ENCODE measurements around the gene PLAU.
"Not testable (repeated sequence)": the region's sequence is repeated elsewhere in the genome, so short reads cannot be mapped to it uniquely, and the experiment has no call there.

PLAU gene

DNA sequence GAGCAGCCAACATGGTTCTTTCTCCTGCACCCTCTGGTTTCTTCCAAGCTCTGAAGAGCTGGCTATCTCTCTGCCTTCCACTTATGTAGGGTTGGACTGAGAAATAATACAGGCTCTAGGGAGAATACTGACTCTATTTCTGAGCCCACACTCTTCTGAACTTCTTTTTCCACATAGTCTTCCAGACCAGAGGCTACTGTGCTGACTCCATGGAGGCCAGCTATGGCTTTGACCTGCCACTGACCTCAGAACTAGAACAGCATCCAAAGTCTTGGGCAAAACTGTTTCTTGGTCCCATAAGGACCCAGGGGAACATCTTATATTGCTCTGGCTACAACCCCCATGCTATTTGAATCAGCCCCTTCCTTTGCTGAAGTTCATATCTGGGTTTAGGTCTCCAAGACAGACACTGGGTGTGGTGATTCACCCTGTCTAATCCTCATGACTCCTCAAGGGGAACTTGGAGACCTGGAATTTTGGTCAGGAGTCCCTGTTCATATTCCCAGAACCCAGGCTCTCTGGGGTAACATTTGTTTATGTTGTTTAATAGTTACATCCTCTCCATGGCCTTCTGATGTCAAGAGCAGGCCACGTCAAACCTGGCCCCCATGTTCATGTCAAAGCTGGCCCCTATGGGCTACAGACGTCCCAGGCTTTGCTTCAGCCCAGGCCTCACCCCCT, 12.1 kb upstream of the PLAU start:
- no peak for DNase-seq (ENCODE audit: low spot score)

DNA sequence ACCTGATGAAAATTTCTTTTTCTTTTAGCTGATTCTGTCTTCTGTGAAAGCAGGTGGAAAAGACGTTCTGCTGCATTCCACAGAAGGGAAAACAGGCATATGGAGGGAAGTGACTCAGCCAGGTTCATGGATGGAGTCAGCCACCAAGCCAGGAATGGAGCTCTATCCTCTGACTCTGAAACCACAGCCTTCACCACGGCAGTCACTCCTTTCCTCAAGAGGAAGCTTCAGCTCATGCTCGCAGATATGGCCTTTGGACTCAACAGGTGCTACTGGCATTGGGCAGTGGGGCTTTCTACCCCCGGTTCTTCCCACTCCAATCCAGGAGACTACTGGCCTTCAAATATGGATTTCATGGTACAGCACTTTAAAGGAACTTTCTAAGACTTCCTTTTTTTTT, 11.5 kb upstream of the PLAU start:
- DNase-seq (ENCODE audit: low spot score) = peak; percentile 78

DNA sequence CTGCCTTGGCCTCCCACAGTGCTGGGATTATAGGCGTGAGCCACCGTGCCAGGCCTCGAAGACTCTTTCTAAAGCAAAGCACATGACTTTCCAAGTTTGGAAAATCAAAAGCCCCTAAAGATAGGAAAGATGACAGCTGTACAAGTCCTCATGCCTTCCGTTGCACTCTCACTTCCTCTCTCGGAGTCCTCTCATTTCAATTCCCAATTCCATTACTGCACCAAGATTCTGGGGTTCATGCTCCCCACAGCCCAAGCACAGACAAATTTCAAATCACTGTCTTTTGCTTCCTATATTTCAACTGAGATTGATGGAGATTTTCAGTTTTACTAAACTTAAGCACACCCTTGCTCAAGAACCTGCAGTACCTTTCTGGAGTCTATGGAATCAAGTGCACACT, 10.9 kb upstream of the PLAU start:
- no peak for DNase-seq (ENCODE audit: low spot score)

DNA sequence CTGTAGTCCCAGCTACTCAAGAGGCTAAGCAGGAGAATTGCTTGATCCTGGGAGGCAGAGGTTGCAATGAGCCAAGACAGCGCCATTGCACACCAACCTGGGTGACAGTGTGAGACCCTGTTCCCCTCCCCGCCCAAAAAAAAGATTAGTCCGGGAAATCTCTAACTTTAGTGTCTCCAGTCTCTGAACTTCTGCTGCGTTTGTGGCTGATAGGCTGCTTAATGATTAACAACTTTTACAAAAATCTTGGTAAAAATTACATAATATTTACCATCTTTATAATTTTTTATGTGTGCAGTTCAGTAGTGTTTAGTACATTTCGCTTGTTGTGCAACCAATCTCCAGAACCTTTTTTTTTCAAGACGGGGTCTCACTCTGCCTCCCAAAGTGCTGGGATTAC, 9.7 kb upstream of the PLAU start:
- DNase-seq (ENCODE audit: low spot score) = no peak

DNA sequence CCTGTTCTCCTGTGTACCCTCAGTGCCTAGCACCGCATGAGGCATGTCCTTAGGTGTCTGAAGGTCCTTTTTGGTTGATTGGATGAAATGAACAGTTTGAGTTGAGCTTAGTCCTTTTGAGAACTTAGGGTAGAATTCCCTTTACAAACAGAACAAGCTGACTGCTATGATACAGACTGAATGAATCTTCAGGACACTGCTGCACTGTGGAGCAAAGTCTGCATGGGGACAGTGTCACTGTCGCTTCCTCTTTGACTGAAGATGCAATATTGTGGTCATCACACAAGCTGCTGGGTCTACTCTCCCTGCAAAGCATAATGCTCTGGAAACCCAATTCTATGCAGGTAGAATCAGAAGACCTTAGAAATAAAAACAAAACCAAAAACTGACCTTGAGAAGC, 8.6 kb upstream of the PLAU start:
- no peak for DNase-seq (ENCODE audit: low spot score)

DNA sequence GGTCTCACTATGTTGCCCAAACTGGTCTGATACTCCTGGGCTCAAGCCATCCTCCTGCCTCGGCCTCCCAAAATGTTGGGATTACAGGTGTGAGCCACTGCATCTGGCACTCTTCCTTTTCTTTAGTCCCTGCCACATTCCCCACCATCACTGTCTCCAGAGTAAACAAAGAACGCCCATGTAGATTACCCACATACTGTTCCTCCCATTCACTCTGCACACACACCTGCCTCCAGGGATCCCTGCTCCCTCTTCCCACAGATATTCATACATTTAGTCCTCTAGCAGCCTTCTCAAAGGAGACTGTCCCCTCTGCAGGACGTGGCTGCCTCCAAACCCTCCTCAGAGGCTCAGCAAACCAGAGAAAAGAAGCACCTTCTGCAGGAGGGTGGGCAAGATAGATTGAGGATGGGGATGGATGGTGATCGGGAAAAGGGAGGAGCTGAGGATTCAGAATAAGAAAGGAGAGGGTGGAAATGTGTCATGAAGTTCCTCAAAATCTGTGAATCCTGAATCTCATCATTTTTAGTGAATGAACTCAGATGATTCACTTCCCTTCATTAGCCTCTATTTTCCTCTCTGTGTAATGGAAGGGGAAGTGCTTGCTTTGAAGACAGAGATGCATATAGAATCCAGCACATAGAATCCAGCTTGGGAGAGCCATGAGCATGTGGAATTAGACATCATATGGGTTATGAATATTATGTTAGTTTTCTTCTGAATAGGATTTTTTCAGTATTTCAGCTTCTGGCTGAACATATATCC, 5.5 kb upstream of the PLAU start:
- DNase-seq (ENCODE audit: low spot score) = no peak

DNA sequence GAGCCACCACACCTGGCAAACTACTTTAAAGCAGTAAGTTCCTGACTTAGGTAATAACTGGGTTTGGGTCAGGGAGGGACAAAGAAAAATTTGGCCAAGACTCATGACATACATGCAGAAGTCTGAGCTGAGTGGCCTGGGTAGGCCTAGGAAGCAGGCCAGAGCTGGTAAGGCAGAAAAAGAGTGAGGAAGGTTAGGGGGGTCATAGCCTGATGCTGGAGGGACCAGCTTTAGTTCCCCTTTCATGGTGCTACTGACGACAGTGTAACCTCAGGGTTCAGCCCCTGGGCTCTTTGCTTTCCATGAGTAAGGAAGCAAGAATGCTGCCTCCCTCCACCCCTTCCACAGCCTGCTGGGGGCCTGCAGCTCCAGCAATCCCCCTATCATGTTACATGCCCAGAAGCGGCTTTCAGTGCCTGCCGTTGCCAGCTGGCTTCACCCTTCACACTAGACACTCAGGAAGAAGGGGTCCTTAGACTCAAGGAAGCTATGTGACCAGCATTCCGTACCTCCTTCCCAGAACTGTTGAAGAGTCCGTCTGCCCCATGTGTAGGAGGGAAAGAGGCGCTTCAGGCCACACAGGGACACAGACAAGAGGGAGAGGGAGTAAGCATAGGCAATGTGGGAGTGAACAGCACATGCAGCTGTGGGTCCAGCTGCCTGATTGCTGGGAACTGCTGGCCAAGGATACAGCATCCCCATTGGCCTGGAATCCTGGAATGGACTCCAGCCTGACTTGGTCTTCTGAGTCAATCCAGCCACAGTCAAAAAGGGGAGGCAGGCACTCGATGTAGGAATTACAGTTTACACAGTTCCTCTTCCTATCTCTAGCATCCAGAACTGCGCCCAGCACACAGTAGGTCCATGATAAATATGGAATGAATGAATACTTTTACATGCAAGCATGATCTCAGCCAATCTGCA, 4.1 kb upstream of the PLAU start:
- peak; percentile 90 for DNase-seq (ENCODE audit: low spot score)

DNA sequence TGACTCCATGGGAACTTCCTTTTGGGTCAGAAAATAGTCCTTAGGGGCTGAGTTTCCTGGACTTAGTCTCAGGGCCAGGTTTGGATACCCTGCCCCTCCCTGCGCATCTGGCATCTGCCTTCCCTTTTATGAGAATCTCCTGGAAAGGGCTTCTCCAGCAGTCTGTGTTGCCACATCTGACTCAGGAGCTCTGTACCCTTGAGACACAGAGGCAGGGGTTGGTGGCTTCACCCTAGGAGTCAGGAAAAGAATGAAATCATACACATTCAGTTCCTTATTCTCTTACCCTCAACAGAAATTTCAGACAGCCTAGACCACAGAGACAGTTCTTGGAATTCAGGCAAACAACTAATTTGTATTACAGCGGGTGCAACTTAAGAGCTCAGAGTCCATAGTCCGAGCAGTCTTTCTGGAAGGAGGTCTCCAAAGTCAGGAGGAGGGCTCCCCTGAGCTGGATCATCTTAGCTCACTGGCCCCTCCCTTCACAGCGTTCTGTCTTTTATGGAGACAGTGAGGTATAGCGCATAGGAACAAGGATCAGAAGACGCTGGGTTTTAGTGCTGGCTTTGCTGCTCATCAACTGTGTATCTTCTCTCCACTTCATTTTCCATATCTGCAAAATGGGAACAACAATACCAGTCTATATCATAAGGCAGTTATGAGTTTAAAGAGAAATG, 3.0 kb upstream of the PLAU start:
- peak; percentile 61 for DNase-seq (ENCODE audit: low spot score)

DNA sequence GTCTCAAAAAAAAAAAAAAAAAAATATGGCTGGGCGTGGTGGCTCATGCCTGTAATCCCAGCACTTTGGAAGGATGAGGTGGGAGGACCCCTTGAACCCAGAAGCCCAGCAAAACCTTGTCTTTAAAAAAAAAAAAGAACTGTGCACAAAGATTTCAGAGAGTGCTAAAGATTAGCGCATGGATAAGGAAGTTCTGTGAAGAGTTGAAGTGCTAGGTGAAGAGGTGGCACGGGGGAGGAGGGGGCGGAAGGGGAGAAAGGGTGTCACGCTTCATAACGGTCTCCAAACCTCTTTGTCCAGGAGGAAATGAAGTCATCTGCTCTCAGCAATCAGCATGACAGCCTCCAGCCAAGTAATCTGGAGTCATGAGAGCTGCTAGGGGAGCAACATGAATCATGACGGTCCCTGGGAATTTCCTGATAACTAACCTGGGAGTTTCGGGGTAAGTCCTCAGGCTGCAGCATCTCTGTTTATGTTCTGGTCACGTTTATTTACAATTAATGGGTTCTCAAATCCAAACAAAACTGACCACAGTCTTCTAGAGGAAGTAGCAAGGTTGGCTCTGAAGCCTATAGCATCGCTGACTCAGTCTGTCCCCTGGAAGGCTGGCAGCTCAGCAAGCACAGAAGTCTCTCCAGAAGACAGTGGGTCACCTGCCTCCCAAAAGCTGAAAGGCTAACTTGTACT, 1.9 kb upstream of the PLAU start:
- DNase-seq (ENCODE audit: low spot score) = peak; percentile 73

DNA sequence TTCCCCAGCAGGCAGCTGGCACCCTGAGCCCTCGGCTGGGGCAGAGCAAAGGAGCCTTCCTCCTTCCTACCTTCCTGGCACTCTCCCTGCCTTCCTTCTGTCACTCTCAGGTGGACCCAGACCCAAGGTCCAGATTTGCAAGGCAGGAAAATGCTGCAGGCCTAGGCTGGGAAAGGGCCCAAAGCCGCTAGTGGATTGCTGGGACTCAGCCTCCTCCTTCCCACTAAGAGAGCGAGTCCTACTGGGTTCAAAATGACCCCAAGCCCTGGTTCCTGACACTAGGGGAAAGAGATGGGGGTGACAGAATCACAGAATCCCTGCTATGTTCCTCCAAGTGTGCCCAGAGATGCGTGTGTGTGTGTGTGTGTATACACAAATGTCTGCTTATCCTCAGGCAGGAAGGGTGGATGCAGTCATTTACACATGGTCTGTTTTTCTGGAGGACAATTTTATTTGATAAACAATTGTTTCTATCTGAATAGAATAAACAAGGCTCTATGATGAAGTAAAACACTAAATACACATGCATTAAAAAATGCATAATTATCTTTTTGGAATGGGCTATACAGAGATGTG, 1.3 kb upstream of the PLAU start:
- no peak for DNase-seq (ENCODE audit: low spot score)

DNA sequence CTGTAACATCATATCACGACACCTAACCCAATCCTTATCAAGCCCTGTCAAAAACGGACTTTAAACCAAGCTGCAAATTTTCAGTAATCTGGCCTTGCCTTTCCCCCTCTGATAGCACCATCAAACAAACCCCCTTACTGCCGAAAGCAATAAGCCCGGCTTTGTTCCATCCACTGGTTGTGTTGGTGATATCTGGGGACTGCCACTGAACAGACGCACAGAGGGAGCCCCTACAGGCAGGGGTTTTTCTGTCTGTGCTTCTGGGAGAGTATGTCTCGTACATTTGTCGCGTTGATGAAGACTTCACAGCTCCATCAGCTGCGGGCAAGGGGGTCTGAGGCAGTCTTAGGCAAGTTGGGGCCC, 550 bp upstream of the PLAU start:
- DNase-seq (ENCODE audit: low spot score) = no peak

DNA sequence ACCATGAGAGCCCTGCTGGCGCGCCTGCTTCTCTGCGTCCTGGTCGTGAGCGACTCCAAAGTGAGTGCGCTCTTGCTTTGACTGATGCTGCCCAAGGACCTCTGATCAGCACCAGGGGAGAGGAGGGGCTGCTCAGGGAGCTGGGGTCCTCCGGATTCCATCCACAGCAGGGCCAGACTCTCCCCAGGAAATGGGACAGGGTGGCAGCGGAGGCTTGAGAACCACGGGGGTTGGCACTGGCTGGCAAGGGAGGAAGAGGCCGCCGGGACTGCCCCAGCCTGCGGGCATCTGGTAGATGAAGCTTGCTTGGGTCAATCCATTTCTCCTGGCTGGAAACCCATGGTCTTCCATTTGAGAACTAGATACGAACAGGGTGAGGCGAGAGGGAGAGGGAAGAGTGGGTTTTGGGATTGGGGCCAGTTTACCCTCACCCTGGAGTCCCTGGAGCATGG, 647 bp downstream of the PLAU start:
- DNase-seq (ENCODE audit: low spot score) = no peak

DNA sequence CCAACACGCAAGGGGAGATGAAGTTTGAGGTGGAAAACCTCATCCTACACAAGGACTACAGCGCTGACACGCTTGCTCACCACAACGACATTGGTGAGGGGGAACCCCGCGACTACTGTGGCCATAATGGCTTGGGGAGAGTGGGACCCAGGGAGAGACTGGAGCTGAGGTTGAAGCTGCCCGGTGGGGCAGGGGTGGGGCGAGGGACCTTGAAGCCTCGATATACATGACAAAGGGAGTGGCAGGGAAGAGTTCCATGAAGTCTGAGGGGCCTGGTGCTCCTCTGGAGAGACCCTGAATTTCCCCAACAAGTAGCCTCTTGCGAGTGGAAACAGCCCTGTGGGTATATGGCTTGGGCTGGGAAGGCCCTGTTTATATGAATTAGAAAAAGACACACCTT, 3.1 kb downstream of the PLAU start:
- DNase-seq (ENCODE audit: low spot score) = no peak

DNA sequence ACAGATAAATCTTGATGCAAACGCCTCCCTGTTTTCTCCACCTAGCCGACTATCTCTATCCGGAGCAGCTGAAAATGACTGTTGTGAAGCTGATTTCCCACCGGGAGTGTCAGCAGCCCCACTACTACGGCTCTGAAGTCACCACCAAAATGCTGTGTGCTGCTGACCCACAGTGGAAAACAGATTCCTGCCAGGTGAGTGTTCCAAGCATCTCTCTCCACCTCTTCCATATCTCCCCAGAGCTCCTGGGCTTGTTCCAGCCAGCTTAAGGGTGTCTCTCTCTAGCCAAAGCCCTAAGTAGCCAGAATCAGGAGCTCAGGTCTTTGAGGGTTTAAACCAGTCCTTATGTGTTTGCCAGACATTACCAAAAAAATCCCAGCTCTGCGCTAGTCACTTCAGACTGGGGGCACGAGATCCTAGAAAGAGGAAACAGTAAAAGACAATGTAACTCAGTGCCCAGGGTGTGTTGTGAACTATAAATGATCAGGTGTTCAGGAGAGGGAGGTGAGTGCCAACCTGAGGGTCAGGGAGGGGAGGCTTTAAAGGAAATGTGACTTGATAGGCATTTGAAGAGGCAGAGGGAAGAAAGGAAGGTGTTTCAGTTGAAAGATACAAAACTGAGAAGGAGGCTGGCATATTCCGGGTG, 4.4 kb downstream of the PLAU start:
- no peak for DNase-seq (ENCODE audit: low spot score)

DNA sequence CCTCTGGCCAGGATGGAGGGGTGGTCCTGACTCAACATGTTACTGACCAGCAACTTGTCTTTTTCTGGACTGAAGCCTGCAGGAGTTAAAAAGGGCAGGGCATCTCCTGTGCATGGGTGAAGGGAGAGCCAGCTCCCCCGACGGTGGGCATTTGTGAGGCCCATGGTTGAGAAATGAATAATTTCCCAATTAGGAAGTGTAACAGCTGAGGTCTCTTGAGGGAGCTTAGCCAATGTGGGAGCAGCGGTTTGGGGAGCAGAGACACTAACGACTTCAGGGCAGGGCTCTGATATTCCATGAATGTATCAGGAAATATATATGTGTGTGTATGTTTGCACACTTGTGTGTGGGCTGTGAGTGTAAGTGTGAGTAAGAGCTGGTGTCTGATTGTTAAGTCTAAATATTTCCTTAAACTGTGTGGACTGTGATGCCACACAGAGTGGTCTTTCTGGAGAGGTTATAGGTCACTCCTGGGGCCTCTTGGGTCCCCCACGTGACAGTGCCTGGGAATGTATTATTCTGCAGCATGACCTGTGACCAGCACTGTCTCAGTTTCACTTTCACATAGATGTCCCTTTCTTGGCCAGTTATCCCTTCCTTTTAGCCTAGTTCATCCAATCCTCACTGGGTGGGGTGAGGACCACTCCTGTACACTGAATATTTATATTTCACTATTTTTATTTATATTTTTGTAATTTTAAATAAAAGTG, 6.0 kb downstream of the PLAU start:
- DNase-seq (ENCODE audit: low spot score) = no peak

DNA sequence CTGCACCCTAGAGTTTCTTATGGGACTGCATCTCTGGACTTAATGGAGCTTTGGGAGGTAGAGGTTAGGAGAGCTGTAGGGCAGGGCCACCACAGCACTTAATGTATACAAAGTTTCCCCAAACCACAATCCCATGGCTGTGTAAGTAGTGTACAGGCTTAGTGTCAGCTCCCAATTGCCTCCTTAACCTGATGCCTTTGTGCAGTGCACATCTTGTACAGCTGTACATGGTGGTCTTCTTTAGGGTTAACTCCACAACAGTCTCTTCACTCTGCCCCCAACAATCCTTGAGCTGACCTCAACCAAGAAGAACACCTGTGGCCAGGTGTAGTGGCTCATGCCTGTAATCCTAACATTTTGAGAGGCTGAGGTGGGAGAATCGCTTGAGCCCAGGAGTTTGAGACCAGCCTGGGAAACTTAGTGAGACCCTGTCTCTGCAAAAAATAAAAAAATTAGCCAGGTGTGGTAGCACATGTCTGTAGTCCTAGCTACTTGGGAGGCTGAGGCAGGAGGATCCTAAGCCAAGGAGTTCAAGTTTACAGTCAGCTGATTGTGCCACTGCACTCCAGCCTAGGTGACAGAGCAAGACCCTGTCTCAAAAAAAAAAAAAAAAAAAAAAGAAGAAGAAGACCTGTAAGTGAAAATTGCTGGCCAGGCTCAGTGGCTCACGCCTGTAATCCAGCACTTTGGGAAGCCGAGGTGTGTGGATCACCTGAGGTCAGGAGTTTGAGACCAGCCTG, 6.8 kb downstream of the PLAU start:
- no peak for DNase-seq (ENCODE audit: low spot score)

DNA sequence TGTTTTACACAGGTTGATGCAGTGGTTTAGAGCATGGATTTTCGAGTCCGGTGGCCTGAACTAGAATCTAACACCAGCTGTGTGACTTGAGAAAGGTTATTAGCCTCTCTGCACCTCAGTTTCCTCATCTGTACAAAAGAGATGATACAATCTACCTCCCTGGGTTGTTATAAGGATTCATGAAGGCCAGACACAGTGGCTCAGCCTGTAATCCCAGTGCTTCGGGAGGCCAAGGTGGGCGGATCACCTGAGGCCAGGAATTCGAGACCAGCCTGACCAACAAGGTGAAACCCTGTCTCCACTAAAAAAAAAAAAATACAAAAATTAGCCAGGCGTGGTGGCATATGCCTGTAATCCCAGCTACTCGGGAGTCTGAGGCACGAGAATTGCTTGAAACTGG, 8.5 kb downstream of the PLAU start:
- not testable (repeated sequence) for DNase-seq (ENCODE audit: low spot score)

DNA sequence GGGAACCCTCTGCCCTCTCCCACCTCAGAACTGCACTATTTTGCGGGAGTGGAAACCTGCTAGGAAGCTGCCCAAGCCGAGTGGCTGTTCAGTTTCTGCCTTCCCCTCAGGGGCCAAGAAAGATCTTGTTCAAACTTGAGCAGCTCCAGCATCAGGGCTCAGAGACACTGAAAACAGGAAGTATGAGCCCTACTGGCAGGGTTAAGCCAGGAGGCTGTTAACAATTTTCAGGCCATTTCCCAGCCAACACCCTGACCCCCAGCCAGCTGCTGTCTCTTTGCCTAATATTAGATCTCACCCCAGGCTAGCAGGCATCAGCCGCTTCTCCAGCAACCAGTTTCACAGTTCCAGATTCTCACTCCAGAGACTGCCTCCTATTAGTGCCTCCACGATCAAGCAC, 9.2 kb downstream of the PLAU start:
- peak; percentile 70 for DNase-seq (ENCODE audit: low spot score)
